ENCODE data around the gene JARID2. TPM values are rescaled to one million over a fixed set of nuclear protein-coding genes. Genes with fewer than 3 reads are reported as not detected.

Gene JARID2
- polyA plus RNA-seq, 3 donors: 26.8 to 28.2 (median 28.0) TPM

DNA sequence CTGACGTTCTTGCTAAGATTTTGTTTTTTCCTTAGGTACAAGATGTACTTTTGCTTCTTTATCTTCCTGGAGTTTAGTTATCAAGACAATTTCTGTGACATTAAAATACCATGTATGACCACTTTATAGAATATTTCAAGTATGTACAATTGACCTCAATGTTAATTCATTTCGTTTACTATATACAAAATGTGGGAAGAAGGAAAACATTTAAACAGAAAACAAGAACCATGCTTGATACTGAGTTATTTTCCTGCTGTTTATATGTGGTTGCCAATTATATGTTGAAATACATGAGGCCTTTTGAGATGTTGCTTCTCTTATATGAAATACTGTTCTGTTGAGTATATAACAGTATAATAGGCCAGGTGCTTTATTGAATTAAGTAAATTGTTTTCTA is 184.3 kb downstream of the JARID2 start:
- no peak for DNase-seq (ENCODE audit: low read depth in 3 of 3, low spot score in 2 of 3)

DNA sequence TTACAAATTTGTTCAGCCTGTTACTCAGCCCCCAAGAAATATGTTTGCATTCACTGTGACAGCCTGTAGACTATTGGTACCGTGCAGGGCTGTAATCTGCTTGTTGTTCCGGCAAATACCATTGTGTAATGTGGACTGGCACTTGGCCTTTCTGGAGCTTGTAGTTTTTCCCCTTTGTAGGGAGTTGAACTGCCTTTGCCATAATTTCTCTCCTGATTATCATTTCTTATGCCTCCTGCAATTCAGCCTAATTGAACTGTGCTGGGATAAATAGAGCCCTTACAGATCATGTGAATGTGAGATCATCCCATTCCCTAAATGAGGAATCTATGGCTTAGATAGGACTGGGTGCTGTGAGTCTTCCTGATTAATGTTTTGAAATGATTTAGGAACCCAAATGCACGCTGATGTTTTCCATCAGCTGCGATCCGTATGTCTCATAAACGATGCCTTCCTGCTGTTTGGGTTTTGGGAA is 185.1 kb downstream of the JARID2 start:
- DNase-seq (ENCODE audit: low read depth in 3 of 3, low spot score in 2 of 3): no peak

DNA sequence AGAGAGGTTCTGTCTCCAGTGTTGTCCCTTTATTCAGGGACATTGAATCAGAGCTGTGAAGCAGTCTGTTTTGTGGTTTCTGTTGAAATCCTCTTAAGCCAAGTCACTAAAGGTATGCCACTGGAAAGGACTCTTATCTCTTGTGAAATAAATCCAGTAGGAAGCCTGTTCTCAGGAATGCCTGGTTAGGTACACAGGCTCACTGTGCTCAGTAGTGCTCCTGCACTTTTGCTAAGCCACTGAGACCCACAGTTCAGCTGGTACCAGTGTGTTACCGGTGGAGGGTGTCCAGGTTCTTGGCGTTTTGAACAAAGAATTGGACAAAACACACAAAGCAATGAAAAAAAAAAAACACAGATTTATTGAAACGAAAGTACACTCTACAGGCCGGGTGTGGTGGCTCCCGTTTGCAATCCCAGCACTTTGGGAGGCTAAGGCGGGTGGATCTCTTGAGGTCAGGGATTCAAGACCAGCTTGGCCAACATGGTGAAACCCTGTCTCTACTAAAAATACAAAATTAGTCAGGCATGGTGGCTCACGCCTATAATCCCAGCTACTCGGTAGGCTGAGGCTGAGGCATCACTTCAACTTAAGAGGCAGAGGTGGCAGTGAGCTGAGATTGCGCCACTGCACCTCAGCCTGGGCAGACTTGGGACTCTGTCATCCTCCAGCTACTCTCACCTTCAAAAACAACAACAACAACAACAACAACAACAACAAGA is 186.1 kb downstream of the JARID2 start:
- no peak for DNase-seq (ENCODE audit: low read depth in 3 of 3, low spot score in 2 of 3)

GRCh38 chr6:15433511-15433861 is 187.6 kb downstream of the JARID2 start:
- no peak for DNase-seq (ENCODE audit: low read depth in 3 of 3, low spot score in 2 of 3)

GRCh38 chr6:15434263-15434662 is 188.4 kb downstream of the JARID2 start:
- DNase-seq (ENCODE audit: low read depth in 3 of 3, low spot score in 2 of 3): no peak

- DNase-seq (ENCODE audit: low read depth in 3 of 3, low spot score in 2 of 3): no peak
Measured at GRCh38 chr6:15434823-15435380, 189.0 kb downstream of the JARID2 start.

DNA sequence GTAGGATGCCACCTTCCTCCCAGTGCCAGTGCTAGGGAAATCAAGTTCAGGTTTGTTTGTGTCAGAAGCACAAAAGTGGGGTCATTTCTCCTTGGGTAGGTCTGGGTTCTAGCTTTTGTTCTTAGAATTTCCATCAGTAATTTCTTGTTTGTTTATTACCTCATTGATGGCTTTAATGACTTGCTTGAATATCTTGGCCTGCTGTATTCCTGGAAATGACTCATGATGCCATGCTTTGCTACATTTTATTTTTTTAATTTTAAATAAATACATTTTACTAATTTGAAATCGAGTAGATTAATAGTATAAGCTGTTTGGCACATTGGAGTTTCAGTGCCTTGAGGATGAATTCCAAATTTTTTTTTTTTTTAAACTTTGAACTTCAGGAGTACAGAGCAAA is 189.6 kb downstream of the JARID2 start:
- DNase-seq (ENCODE audit: low read depth in 3 of 3, low spot score in 2 of 3): no peak

- no peak for DNase-seq (ENCODE audit: low read depth in 3 of 3, low spot score in 2 of 3)
Measured at GRCh38 chr6:15436451-15436850, 190.6 kb downstream of the JARID2 start.

DNA sequence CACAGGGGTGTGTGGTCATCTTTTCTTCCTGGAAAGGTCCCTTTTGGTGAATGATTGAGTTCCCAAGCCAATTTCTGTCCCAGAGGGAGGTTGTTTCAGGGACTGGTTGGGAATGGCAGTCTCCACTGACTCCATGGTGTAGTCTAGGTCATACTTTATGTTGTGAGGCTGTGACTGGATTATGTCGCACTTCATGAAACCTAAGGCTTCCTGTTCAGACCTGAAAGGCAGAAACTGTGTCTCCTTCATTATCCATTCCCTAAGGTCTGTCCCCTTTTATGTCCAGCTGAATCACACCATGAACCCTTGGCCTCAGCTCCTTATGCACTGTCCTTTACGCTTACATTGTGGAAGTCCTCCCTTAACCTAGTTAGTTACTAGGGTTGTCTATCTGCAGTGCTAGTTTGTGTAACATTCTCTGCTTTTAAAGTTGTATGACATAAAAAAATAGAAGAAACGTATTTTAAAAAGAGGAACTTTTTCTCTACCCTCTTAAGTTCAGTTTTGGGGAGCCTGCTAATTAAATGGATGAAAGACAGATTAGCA is 191.3 kb downstream of the JARID2 start:
- DNase-seq (ENCODE audit: low read depth in 3 of 3, low spot score in 2 of 3): no peak

DNA sequence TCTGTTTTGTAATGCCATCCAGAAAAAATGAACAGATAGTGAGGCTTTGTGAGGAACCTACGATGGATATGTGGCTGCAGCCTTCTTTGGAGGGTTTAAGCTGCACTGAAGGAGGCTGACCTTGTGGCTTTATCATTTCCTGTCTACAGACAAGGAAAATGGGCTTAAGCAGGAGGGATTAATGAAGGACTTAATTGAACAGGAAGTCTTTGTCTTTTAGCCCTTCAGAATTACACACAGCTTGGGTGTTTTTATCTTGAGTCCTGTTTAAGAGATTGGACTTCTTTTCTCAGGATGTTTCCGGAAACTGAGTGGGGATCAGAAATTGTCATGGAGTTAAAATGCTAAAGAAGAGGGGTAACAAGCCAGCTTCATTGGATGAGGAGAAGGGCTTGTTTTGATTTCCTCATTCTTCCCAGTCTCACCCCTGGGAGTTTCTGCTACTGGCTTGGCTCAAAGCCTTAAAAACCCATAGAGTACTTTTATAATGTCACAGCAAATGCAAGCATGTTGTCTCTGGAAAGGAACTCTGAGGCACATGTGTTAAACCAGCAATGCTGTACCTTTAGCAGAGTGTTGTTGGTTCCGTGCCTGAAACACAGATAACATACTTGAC is 193.6 kb downstream of the JARID2 start:
- no peak for DNase-seq (ENCODE audit: low read depth in 3 of 3, low spot score in 2 of 3)

- DNase-seq (ENCODE audit: low read depth in 3 of 3, low spot score in 2 of 3): no peak
Measured at GRCh38 chr6:15440040-15440439, 194.2 kb downstream of the JARID2 start.

- no peak for DNase-seq (ENCODE audit: low read depth in 3 of 3, low spot score in 2 of 3)
Measured at GRCh38 chr6:15441215-15441868, 195.5 kb downstream of the JARID2 start.

DNA sequence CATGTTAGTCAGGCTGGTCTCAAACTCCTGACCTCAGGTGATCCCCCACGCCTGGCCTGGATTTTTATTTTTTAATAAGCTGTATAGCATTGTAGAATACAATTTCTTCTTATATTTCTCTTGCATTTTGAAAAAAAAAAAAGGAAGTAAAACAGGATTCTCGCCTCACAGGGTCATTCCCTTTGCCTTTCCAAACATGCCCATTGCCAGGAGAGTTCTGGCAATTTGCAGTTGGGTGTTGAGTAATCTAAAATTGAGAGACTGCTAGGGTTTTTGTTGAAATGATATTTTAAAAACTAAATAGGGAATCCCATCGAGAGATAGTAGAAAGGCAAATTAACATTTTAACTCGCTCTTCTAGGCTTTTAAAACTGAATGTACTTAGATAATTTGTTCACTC is 196.1 kb downstream of the JARID2 start:
- no peak for DNase-seq (ENCODE audit: low read depth in 3 of 3, low spot score in 2 of 3)

GRCh38 chr6:15442467-15442866 is 196.6 kb downstream of the JARID2 start:
- no peak for DNase-seq (ENCODE audit: low read depth in 3 of 3, low spot score in 2 of 3)

DNA sequence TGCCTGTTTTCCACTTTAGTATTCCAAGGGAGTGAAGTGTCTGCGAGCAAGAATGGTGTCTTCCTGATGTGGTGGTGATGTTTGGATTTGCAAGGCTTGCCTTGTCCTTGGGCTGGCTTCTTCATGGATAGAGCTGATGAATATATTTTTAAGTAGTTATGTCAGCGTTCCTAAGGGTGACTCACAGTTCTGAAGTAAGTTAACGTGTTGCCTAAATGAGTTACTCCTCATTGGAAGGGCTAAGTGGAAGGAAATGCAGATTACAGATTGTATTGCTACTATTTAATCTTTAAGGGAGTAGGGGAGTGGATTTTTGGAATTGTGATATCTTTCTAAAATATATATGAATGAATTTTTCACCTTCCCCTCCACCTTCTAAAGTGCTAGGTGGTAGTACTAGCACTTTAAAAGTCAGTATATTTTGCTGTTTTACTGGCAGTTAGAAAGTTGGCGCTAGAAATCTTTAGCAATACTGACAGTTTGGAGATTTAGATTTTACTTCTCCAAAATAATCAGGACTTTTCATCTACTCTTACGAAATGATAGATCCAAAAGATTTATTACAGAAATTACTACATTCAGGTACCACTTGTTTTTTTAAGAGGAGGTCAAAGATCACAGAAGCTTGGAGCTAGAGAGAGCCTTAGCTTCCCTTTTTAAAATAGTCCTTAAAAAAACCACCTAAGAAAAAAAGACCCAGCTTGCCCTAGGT is 197.4 kb downstream of the JARID2 start:
- no peak for DNase-seq (ENCODE audit: low read depth in 3 of 3, low spot score in 2 of 3)

- DNase-seq (ENCODE audit: low read depth in 3 of 3, low spot score in 2 of 3): no peak
Measured at GRCh38 chr6:15444081-15444731, 198.3 kb downstream of the JARID2 start.

GRCh38 chr6:15444881-15445280 is 199.0 kb downstream of the JARID2 start:
- no peak for DNase-seq (ENCODE audit: low read depth in 3 of 3, low spot score in 2 of 3)

DNA sequence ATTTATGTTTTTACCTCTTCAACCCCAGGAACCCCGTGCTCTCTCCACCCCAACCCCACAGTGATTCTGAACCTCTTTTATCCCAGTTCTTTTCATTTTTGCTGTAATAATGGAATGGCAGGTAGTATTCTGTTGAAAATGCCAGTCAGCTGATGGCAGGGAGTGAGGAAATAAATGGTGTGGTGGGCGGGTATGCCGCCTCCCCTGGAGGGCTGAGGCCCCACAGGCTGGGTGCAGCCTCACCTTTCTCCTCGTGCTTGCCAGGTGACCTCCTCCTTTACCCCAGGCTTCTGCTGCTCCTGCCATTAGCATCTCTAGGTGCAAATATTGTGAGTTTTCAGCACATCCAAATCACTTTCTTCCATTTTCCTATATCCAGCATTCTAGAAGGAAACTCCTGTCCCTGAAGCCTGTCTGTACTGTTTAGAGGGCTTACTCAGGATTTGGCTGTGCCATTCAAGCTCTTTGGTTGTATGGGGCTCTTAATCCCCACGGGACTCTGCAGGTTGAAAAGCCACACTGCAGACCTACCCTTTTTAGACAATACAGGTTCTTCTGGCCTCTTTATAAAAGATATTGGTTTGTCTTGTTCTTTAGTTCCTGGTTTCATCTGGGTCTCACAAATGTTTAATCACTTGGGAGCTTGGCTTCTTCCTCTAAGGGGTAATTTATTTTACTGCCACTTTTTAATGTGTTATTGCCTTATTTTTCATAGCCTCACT is 201.8 kb downstream of the JARID2 start:
- DNase-seq (ENCODE audit: low read depth in 3 of 3, low spot score in 2 of 3): no peak

GRCh38 chr6:15449011-15449410 is 203.1 kb downstream of the JARID2 start:
- no peak for DNase-seq (ENCODE audit: low read depth in 3 of 3, low spot score in 2 of 3)

GRCh38 chr6:15451738-15452137 is 205.9 kb downstream of the JARID2 start:
- no peak for DNase-seq (ENCODE audit: low read depth in 3 of 3, low spot score in 2 of 3)

Measured in right renal cortex interstitium (tissue), 3 donors.